Pancreas (tissue), 10 donors: ENCODE data around the gene SERPINB6. TPM values are rescaled to one million over a fixed set of nuclear protein-coding genes. Genes with fewer than 3 reads are reported as not detected.

Experiments
- ATAC-seq, 4 donors: fragments of 200-7000 bp; cut with Tn5 transposase; one replicate each; pipeline versions ENCODE4 v1.8.0 to v1.9.1; 2020; ENCODE audit warnings: mild to moderate bottlenecking in 4 of 4, moderate library complexity in 4 of 4
- DNase-seq, 6 donors: peaks; one replicate each; pipeline ENCODE4 v3.0.0-alpha.2; 2020
- FAIRE-seq: peaks from 2 replicates; lab custom pipeline; 2012; peaks lifted over from hg19 to GRCh38; lab: Jason Lieb, UNC
- H3K27ac ChIP-seq, 4 donors: fragments of 200-600 bp; sonication (generic); 1 replicate in 3 of 4; 2 replicates in 1 of 4; pipeline versions ENCODE4 v1.5.0 to v1.8.0; 2020
- H3K27me3 ChIP-seq, 4 donors: fragments of 200-600 bp; one replicate each; pipeline ENCODE4 v1.8.0; 2021
- H3K36me3 ChIP-seq, 3 donors: fragments of 200-600 bp; sonication (generic) in 1 of 3; one replicate each; pipeline versions ENCODE4 v1.5.0 to v1.8.0; 2020 to 2021
- H3K4me1 ChIP-seq, 3 donors: fragments of 200-600 bp; one replicate each; pipeline ENCODE4 v1.8.0; 2021
- H3K4me3 ChIP-seq, 4 donors: fragments of 200-600 bp; sonication (generic) in 2 of 4; one replicate each; pipeline versions ENCODE4 v1.5.0 to v1.8.0; 2020 to 2021
- H3K9me3 ChIP-seq, 4 donors: fragments of 200-600 bp; one replicate each; pipeline ENCODE4 v1.8.0; 2021
- WGBS, 2 donors: extraction: QIAGEN DNeasy Blood & Tissue Kit; methylation state at CpG; one replicate each; pipeline ENCODE4 v1.1.7; 2013; 5-methylcytosine and 5-hydroxymethylcytosine counted together
- intact Hi-C, 3 donors: fragments of 100-400 bp; cut with DNase I; formaldehyde crosslinking; loops; one replicate each; pipeline versions ENCODE4 v1.11.1 to v1.14.2; 2022
- polyA plus RNA-seq, 2 donors: library from polyadenylated mRNA; stranded (reverse); fragments of 200-250 nt; gene quantifications; one replicate each; pipeline ENCODE4 v1.2.3, GENCODE V29; 2013
- total RNA-seq, 6 donors: library from RNA; stranded (reverse); fragmentation: NEBNext Ultra II Directional in 4 of 6; extraction: Animal tissue kit (Norgen Biotek cat#: 25700) in 4 of 6; gene quantifications; one replicate each; pipeline versions ENCODE4 v1.2.1 to v1.2.4, GENCODE V29; 2021 to 2023
- TF ChIP-seq, protein P1 (sequence below), 4 donors: fragments of 200-600 bp; sonication (generic) in 3 of 4; IDR thresholded peaks; one replicate each; pipeline versions ENCODE4 v1.5.0 to v1.8.0; 2021; ENCODE audit warnings: antibody characterized with exemption in 4 of 4
- donor health status: healthy with polysubstance abuse.
- donor health status: DM: no; HTN: no; CAD: no; lungs with moderate emphysema.
- donor health status: DM: no; HTN: no; CAD: no.
- donor health status: control.
- donor health status: control.
- donor health status: Bipolar disorder and iron deficiency.
- donor health status: DM: yes; HTN: yes; CAD: no.
- donor health status: DM: no; HTN: no; CAD: no.
- donor health status: DM: no; HTN: no; CAD: no.
- donor health status: DM: yes; HTN: yes; CAD: no.

Gene SERPINB6
- total and polyA plus RNA-seq, 8 donors: 77.7 to 193 (median 103) TPM

GRCh38 chr6:2940010-2940850 lies 31.1 kb downstream of the SERPINB6 start:
- FAIRE-seq: no peak
- 82 to 84% methylated on average over 26 of the region's 26 CpGs for WGBS, 2 donors
- H3K4me3 ChIP-seq: no peak overlapping the region
- H3K27me3 ChIP-seq: no peaks in the 10 kb centered on the region
- no peaks in the 10 kb centered on the region for H3K36me3 ChIP-seq
- H3K27ac ChIP-seq: no peak overlapping the region
- H3K4me1 ChIP-seq: no peaks in the 10 kb centered on the region
- ATAC-seq: peak in 1 of 4 donors; percentile 38
- peak in 1 of 6 donors; percentile 20 for DNase-seq
- TF ChIP-seq, protein P1, sequence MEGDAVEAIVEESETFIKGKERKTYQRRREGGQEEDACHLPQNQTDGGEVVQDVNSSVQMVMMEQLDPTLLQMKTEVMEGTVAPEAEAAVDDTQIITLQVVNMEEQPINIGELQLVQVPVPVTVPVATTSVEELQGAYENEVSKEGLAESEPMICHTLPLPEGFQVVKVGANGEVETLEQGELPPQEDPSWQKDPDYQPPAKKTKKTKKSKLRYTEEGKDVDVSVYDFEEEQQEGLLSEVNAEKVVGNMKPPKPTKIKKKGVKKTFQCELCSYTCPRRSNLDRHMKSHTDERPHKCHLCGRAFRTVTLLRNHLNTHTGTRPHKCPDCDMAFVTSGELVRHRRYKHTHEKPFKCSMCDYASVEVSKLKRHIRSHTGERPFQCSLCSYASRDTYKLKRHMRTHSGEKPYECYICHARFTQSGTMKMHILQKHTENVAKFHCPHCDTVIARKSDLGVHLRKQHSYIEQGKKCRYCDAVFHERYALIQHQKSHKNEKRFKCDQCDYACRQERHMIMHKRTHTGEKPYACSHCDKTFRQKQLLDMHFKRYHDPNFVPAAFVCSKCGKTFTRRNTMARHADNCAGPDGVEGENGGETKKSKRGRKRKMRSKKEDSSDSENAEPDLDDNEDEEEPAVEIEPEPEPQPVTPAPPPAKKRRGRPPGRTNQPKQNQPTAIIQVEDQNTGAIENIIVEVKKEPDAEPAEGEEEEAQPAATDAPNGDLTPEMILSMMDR (IDR thresholded peaks at IDR 0.05): no peak
- intact Hi-C loops: no loop called here
- H3K9me3 ChIP-seq: no peaks in the 10 kb centered on the region

DNA sequence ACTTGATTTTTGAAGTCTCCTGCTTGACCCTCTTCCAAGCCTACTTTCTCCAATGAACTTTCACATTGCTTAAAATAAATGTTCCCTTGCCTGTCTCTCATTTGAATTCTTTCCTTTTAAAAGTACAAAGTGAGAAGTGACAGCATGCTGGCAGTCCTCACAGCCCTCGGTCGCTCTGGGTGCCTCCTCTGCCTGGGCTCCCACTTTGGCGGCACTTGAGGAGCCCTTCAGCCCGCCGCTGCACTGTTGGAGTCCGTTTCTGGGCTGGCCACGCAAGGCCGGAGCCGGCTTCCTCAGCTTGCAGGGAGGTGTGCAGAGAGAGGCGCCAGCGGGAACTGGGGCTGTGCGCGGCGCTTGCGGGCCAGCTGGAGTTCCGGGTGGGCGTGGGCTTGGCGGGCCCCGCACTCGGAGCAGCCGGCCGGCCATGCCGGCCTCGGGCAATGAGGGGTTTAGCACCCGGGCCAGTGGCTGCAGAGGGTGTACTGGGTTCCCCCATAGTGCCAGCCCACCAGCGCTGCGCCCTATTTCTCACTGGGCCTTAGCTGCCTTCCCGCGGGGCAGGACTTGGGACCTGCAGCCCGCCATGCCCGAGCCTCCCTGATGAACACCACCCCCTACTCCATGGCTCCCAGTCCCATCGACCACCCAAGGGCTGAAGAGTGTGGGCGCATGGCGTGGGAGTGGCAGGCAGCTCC lies 31.9 kb downstream of the SERPINB6 start:
- no peaks in the 10 kb centered on the region for H3K27me3 ChIP-seq
- no peak overlapping the region for H3K27ac ChIP-seq
- 95 to 98% methylated on average over 34 of the region's 34 CpGs for WGBS, 2 donors
- H3K9me3 ChIP-seq: no peaks in the 10 kb centered on the region
- peak in 1 of 6 donors; percentile 39 for DNase-seq
- TF ChIP-seq, protein P1 (IDR thresholded peaks at IDR 0.05): no peak
- FAIRE-seq: no peak
- no peak for ATAC-seq
- intact Hi-C loops: loop anchor here in 1 of 3 donors (10.0 kb wide), 1 partner anchor 155 kb away; no protein-coding TSS in a partner anchor
- H3K36me3 ChIP-seq: no peaks in the 10 kb centered on the region
- no peaks in the 10 kb centered on the region for H3K4me1 ChIP-seq
- H3K4me3 ChIP-seq: no peak overlapping the region

- Histone ChIP-seq H3K9me3 (no peaks in the 10 kb centered on the region), H3K4me1 (no peaks in the 10 kb centered on the region), H3K27ac (no peak overlapping the region), H3K36me3 (no peaks in the 10 kb centered on the region), H3K4me3 (no peak overlapping the region), H3K27me3 (no peaks in the 10 kb centered on the region)
- ATAC-seq (peak in 3 of 4 donors; percentile 65 to 76 (median 73)), FAIRE-seq (no peak), DNase-seq (peak in 2 of 6 donors; percentile 30 to 34)
- TF ChIP-seq, protein P1 (IDR thresholded peaks at IDR 0.05): no peak
- WGBS, 2 donors: 71 to 73% methylated on average over 9 of the region's 9 CpGs
- intact Hi-C loops: loop anchor here in 1 of 3 donors (10.0 kb wide), 1 partner anchor 154 kb away; no protein-coding TSS in a partner anchor
These were observed 32.7 kb downstream of the SERPINB6 start for GRCh38 chr6:2938632-2939083.

DNA sequence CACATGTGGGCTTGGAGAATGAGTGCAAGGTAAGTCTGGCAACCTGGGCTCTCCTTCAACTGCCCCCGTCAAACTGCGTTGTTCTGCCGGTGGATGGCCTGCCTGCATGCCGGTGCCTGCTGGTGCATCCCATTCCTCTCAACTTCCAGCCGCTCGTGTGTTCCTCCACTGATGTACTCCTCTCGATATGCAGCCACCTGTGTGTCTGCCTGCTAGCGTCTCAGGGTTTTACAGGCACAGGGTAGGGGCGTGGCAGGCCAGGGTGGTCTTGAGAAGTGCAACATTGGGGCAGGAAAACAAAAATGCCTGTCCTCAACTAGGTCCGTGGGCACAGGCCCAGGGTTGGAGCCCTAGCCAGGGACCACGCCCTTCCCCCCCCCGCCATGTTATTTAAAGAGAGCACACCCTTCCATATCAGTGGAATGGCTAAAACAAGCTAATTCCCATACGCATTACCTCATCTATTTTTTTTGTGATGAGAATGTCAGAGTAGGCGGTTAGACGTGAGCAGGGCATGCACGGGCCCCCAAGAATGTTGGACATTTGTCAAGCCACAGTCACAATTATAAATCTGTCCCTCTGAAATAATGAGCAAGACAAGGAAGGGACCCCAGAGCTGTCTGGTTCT lies 33.2 kb downstream of the SERPINB6 start:
- no peak overlapping the region for H3K27ac ChIP-seq
- 76 to 85% methylated on average over 15 to 16 of the region's 16 CpGs for whole genome bisulfite sequencing, 2 donors
- TF ChIP-seq, protein P1 (IDR thresholded peaks at IDR 0.05): no peak
- no peak overlapping the region for H3K4me3 ChIP-seq
- H3K9me3 ChIP-seq: no peaks in the 10 kb centered on the region
- no peaks in the 10 kb centered on the region for H3K36me3 ChIP-seq
- no peaks in the 10 kb centered on the region for H3K4me1 ChIP-seq
- no peak for ATAC-seq
- H3K27me3 ChIP-seq: no peaks in the 10 kb centered on the region
- intact Hi-C loops: loop anchor here in 1 of 3 donors (10.0 kb wide), 1 partner anchor 153 kb away; no protein-coding TSS in a partner anchor
- peak in 1 of 6 donors; percentile 24 for DNase-seq
- no peak for FAIRE-seq
